HG03196 (cell line): ENCODE measurements around the gene LTBP3.

Experiments used
- ATAC-seq: cut with Tn5 transposase; IDR thresholded peaks from one replicate; pipeline ENCODE4 v1.9.1; 2021; ENCODE audit not compliant: unreplicated experiment

The LTBP3 gene

DNA sequence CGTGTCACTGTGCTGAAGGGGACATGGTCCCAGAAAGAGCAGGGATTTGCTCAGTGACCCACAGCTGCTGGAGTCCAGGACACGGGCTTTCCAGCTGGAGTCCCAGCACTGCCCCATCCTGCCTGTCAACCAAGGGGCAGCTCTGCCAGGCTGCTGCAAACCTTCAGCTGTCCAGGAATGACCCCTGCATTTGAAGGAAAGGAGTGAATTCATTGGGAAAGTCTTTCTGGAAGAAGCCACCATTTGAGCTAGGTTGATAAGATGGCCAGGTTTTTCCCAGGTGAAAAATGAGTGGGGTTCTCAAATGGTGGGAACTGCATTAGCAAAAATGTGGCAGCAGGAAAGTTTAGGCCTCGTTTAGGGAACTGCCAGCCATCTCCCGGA is 28.1 kb upstream of the LTBP3 start:
- no peak for ATAC-seq

DNA sequence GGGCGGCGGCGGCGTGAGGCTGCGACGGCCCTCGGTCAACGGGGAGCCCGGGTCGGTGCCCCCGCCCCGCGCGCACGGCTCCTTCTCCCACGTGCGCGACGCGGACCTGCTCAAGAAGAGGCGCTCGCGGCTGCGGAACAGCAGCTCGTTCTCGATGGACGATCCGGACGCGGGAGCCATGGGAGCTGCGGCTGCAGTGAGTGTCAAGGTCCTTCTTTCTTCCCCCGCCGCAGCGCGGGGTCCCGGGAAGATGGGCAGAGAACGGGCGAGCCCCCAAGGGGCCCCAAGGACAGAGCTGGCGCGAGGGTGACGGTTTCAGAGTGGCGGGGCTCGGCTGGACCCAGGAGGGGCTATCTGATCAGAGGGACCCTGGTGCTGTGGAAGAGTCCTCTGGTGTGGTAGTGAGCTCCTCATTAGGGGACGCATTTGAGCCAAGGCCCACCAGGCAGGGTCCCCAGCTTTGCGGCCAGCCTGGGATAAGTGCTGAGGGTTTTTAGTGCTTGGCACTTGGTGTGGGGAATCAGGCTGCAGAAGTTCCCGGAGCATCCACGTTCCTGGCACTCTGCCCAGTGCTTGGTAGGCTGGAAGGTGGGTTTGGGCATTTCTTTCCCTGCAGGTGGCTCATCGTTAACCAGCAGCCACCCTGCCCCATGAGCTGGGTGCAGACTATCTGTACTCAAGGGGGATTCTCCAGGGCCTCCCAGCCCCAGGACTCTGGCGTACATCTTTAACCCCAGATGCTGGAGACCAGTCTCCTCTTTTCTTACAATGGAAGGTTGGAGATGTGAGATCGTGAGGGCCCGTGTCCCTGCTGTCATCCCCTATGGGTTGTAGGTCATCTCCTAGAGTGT is 27.5 kb upstream of the LTBP3 start:
- ATAC-seq = no peak

DNA sequence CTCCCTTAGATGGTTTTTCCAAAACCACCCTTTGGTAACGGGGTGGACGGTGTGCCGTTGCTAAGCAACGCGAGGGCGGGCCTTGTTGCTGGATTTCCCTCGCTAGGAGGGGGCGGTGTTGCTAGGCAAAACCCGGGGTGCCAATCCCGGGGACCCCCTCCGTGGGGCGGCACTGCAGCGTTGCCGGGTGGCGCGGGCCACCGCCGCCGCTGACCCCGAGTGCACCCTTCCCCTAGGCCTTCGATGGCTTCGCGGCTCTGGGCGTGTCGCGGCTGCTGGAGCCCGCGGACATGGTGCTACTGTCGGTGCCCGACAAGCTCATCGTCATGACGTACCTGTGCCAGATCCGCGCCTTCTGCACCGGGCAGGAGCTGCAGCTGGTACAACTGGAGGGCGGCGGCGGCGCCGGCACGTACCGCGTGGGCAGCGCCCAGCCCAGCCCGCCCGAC is 26.6 kb upstream of the LTBP3 start:
- ATAC-seq = no peak

DNA sequence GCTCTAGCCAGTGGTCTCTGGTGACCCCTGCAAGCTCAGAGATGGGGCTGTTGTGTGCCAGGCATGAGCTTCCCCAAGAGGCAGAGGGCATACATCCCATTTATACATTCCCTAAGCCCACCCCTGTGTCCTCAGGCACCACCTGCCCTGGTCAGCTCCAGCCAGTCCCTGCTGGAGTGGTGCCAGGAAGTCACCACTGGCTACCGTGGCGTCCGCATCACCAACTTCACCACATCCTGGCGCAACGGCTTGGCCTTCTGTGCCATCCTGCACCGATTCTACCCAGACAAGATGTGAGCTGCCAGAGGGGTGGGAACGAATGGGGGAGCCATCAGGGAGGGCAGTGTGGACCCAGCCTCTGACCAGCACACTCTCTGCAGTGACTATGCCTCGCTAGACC is 25.9 kb upstream of the LTBP3 start:
- ATAC-seq = no peak

- ATAC-seq = no peak
Observed at GRCh38 chr11:65583589-65583988, 25.4 kb upstream of the LTBP3 start.

DNA sequence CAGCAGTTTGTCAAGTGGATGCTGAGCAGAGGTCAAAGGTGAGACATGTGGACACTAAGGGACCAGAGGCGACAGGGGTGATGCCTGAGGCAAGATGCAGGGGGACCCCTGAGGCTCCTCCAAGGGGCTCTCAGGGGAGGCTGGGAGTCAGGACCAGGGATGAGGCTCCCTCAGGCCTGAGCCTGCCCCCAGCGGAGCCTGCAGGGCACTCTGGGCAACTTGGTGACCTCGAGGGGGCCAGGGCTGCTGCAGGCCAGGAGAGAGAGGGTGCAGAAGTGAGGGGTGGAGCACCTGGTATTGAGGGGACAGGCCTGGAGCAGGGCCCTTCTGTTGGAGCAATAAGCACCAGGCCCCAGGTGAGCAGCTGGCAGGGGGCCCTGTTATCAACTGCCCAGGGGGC is 23.8 kb upstream of the LTBP3 start:
- ATAC-seq = no peak

- no peak for ATAC-seq
Observed at GRCh38 chr11:65580756-65581155, 22.6 kb upstream of the LTBP3 start.

DNA sequence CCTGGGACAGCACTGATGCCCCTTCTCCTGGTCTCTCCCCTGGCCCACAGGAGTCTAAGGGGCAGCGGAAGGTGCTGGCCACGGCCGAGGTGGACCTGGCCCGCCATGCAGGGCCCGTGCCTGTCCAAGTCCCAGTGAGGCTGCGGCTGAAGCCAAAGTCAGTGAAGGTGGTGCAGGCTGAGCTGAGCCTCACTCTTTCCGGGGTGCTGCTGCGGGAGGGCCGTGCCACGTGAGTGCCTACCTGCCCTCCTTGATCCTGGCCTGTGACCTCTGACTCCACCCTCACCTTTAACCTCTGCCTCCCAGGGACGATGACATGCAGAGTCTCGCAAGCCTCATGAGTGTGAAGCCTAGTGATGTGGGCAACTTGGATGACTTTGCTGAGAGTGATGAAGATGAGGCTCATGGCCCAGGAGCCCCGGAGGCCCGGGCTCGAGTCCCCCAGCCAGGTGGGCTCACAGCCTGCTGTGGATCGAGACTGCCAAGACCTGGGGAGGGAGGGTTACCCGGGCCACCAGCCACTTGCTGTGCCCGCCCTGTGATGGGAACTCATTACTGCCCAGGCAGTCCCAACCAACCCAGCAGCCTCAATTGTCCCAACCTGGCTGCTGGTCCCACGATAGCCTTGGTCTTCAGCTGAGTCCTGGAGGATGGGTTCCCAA is 22.0 kb upstream of the LTBP3 start:
- ATAC-seq = no peak

DNA sequence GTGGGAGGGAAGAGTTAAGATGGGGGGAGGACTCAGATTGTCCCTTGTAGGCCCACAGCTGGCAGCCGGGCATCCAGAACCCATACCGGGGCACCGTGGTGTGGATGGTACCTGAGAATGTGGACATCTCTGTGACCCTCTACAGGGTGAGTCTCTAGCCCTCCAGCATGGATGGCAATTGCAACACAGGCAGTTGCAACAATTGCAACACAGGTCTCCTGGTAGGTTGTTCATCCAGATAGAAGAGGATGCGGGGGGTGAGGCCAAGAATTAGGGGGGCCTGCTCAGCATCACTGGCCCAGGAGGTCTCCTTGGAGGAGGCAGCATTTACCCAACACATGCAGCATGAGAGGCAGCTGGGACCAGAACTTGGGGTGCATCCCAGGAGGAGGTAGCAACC is 21.1 kb upstream of the LTBP3 start:
- ATAC-seq = no peak

GRCh38 chr11:65578667-65579066 is 20.5 kb upstream of the LTBP3 start:
- no peak for ATAC-seq

DNA sequence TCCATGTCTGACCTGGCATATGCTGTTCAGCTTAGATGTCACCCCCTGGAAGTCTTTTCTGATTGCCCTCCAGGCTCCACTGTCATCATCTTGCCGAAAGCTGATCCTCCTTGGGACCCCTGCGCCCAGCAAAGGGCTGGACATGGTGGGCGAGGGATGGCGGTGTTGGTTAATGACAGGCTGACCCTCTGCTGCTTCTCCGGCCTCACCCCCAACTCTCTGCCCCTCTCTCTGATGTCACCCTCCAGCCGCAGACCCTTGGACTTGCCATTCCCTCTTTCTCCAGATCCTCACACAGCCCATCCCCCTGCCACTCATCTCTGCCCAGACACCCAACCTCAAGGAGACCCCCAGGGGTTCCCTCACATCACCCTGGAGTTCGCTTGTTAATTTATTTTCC is 20.0 kb upstream of the LTBP3 start:
- no peak for ATAC-seq

- ATAC-seq = no peak
Observed at GRCh38 chr11:65577756-65578109, 19.6 kb upstream of the LTBP3 start.

DNA sequence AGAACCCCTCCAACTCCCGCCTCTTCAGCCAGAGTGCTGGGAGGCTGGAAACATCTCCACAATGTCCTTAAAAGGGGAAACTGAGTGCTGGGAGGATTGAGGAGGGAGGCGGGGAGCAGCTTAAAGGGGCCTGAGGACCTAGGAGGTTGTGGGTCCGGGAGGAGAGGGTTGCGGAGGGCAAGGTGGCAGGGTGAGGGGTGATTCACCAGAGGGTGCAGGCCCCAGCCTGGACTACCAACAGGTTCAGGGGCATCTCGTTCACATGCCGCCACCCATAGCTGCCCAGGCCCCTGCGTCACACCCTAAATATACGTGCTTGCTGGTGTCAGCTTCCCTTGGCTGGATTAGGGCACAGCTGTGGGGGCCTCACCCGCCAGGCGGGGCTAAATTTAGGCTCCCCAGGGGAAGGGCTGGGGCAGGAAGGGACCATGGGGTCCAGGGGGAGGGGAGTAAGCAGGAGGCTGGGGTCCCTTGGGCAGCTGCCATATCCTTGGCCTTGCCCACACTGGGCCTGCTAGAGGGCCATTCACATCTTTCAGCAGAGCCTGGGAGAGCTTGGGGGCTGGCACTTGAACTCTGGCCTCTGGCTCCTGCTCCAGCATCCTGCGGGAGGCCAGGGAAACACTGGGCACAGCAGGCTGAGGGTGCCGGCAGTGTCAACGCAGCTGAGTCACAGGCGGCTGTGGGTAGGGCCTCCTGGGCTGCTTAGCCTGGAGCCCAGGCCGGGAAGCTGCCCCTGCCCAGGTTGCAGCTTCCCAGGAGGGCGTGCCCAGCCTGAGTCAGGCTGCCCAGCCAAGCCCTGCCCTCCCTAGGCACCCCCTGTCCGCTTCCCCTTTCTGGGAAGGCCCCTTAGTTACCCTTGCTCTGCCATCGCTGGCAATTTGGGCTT is 19.0 kb upstream of the LTBP3 start:
- no peak for ATAC-seq

- no peak for ATAC-seq
Observed at GRCh38 chr11:65576232-65576866, 18.2 kb upstream of the LTBP3 start.

GRCh38 chr11:65575568-65576231 is 17.5 kb upstream of the LTBP3 start, which contains the start of gene EHBP1L1:
Gene EHBP1L1, plus strand, starts transcription at chr11:65576053. Its CDS starts 250 bp downstream, at chr11:65576303.
- ATAC-seq = no peak

DNA sequence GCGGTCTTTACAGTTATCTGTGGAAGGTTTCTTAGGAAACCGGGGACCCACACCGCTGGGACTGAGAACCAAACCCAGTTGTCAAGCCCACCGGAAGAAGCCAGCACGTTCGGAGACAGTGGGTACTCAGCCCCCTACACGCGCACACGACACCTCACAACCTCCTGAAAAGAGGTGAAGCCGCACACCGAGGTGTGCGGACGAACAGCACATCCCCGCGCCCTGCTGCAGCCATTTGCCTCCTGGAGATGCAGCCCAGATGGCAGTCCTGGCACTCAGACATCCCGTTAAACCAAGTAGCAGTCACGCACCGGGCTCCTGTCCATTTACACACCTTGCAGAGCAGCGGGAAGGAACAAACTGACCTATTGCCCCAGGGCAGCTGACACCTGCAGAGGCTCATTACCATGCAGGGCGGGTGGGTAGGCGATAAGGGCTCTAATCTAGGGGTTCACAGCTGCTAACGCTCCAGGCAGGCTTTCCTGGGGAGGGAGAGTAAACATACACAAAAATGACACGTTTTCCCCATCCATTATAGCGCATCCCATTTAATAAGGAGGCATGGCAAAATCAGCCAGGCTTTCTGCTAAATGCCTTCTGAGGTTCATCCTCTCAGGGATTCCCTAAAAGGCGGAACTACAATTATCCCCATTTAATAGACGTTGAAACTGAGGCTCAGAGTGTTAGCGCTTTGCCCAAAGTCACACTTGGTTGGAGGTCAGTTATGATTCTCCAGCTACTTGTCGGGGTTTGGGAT is 16.8 kb upstream of the LTBP3 start:
- ATAC-seq = no peak

DNA sequence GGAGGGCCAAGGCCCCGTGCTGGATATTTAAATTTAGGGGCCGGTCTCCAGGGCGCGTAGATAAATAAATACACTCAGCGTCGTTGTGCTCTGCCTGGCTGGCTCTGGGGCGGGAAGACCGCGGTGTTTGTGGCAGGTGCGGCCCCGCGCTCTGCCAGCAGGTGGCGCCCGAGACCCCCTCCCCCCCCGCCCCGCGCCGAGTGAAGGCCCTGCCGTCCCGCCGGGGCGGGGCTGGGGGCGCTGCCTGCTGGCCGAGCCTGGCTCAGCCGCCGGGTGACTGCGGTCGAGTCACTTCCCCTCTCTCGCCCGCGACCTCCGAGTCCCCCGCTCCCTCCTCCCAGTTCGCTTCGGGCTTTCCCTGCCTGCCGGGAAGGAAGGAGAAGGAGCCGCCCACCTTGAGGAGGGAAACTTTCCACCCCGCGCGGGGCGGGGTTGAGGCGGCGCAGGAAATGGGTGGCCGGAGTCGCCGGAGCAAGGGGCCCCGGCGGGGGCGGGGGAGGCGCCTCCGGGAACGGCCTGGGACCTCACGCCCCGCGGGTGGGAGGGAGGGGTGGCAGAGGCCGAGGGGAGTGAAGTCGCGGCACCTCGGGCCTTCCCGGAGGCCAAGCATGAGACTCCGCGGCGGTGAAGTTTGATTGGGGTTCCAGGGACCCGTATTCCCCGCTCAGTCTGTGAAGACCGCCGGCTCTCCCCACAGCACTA is 16.1 kb upstream of the LTBP3 start:
- peak; percentile 28 for ATAC-seq

- ATAC-seq = no peak
Observed at GRCh38 chr11:65573391-65574079, 15.4 kb upstream of the LTBP3 start.
